GM12878 (cell line): ENCODE results near the gene HAUS1. TPM values are rescaled to one million over a fixed set of nuclear protein-coding genes. Genes with fewer than 3 reads are reported as not detected.
"Not testable (repeated sequence)": the region's sequence is repeated elsewhere in the genome, so short reads cannot be mapped to it uniquely, and the experiment has no call there.

ENCODE experiments used
- ATAC-seq: fragments of 200-7000 bp; cut with Tn5 transposase; 3 replicates; pipeline ENCODE4 v1.9.1; 2020; ENCODE audit warnings: mild to moderate bottlenecking, moderate library complexity
- BruUV-seq: library from RNA; stranded (reverse); fragments of 400-500 nt; replicated peaks from 2 replicates; lab custom pipeline; 2021; lab: Mats Ljungman, UMichigan
- CTCF ChIA-PET: fragments of 300-600 bp; sonication (Branson Sonifier 250); formaldehyde crosslinking; extraction: SDS; loops from one replicate; lab custom pipeline; 2021; ENCODE audit warnings: inconsistent platforms; lab: Yijun Ruan, JAX
- POLR2A ChIA-PET: fragments of 350-600 bp; formaldehyde crosslinking; extraction: SDS; loops from one replicate; lab custom pipeline; 2021; ENCODE audit warnings: inconsistent platforms; lab: Charles Lee
- RAD21 ChIA-PET: fragments of 300-600 bp; sonication (Branson Sonifier 250); formaldehyde crosslinking; loops from one replicate; lab custom pipeline; 2023; ENCODE audit warnings: antibody characterized with exemption; ENCODE audit not compliant: unreplicated experiment; lab: Charles Lee
- SMC1A ChIA-PET: fragments of 300-600 bp; sonication (Branson Sonifier 250); formaldehyde crosslinking; loops from one replicate; lab custom pipeline; 2023; ENCODE audit not compliant: unreplicated experiment, uncharacterized antibody; lab: Charles Lee
- DNase-seq: peaks from one replicate; pipeline ENCODE4 v3.0.0-alpha.2; 2011; ENCODE audit warnings: low read depth, low spot score
- FAIRE-seq: peaks from 3 replicates; lab custom pipeline; 2011; peaks lifted over from hg19 to GRCh38; lab: Jason Lieb, UNC
- H2AFZ ChIP-seq: 2 replicates; pipeline ENCODE4 v1.6.0; 2011; ENCODE audit warnings: low read depth, low read length, control low read depth; ENCODE audit not compliant: control insufficient read depth
- H3K27ac ChIP-seq: 2 replicates; pipeline ENCODE4 v1.5.1; 2011; ENCODE audit warnings: control low read depth; ENCODE audit not compliant: control insufficient read depth, insufficient read depth
- H3K27me3 ChIP-seq, 2 experiments: replicated peaks in 1 of 2; 2 replicates each; pipeline versions ENCODE4 v1.6.0 to v1.6.1; 2011; ENCODE audit warnings: low read length in 1 of 2; ENCODE audit not compliant: control insufficient read depth in 2 of 2, insufficient read depth in 2 of 2
- H3K36me3 ChIP-seq, 2 experiments: 2 replicates each; pipeline ENCODE4 v1.5.1; 2011; ENCODE audit warnings: low read length in 1 of 2; ENCODE audit not compliant: control insufficient read depth in 2 of 2, insufficient read depth in 2 of 2
- H3K4me1 ChIP-seq: 2 replicates; pipeline ENCODE4 v1.6.1; 2011; ENCODE audit warnings: mild to moderate bottlenecking, low read length, moderate library complexity, mixed read lengths; ENCODE audit not compliant: control insufficient read depth, insufficient read depth
- H3K4me2 ChIP-seq: 2 replicates; pipeline ENCODE4 v1.6.0; 2011; ENCODE audit warnings: control low read depth; ENCODE audit not compliant: control insufficient read depth, insufficient read depth
- H3K4me3 ChIP-seq: fragments of 200-600 bp; sonication (generic); 2 replicates; pipeline ENCODE4 v1.5.1; 2016
- H3K79me2 ChIP-seq: 2 replicates; pipeline ENCODE4 v1.6.0; 2011; ENCODE audit warnings: low read length; ENCODE audit not compliant: control insufficient read depth, insufficient read depth
- H3K9ac ChIP-seq: 2 replicates; pipeline ENCODE4 v1.8.0; 2011; ENCODE audit warnings: low read length, control low read depth, mixed read lengths; ENCODE audit not compliant: control insufficient read depth, insufficient read depth
- H3K9me3 ChIP-seq: replicated peaks from 3 replicates; pipeline ENCODE4 v1.5.1; 2011; ENCODE audit warnings: mild to moderate bottlenecking, low read length; ENCODE audit not compliant: control insufficient read depth, insufficient read depth
- H4K20me1 ChIP-seq: 2 replicates; pipeline ENCODE4 v1.6.0; 2011; ENCODE audit not compliant: control insufficient read depth, insufficient read depth
- CREB1 ChIP-seq: IDR thresholded peaks from 2 replicates; pipeline ENCODE4 v1.6.1; 2012; ENCODE audit warnings: low read depth, mild to moderate bottlenecking, inconsistent platforms
- NFIC ChIP-seq: IDR thresholded peaks from 2 replicates; pipeline ENCODE4 v1.6.1; 2012; ENCODE audit warnings: low read depth, mild to moderate bottlenecking, inconsistent platforms, low read length, moderate library complexity
- RAD21 ChIP-seq: IDR thresholded peaks from 2 replicates; pipeline ENCODE4 v1.6.1; 2011; ENCODE audit warnings: mild to moderate bottlenecking, low read depth, low read length, moderate library complexity; ENCODE audit not compliant: insufficient read depth
- ZBTB33 ChIP-seq: fragments of 450-650 bp; IDR thresholded peaks from 2 replicates; pipeline ENCODE4 v1.6.1; 2017; ENCODE audit warnings: mild to moderate bottlenecking
- ZNF207 ChIP-seq: fragments of 450-650 bp; IDR thresholded peaks from 2 replicates; pipeline ENCODE4 v1.6.1; 2014; ENCODE audit warnings: antibody characterized with exemption, mild to moderate bottlenecking, borderline replicate concordance
- WGBS: methylation state at CpG from one replicate; pipeline ENCODE4 v1.1.6; 2016; ENCODE audit warnings: low lambda C conversion rate; ENCODE audit not compliant: insufficient replicate concordance, insufficient coverage; ENCODE audit errors: missing lambda C conversion rate; 5-methylcytosine and 5-hydroxymethylcytosine counted together
- in situ Hi-C: fragments of 300-500 bp; cut with MboI; formaldehyde crosslinking; loops from 9 replicates; pipeline ENCODE4 v1.14.3; 2018; ENCODE audit warnings: mixed read lengths
- intact Hi-C: fragments of 100-400 bp; cut with micrococcal nuclease; formaldehyde crosslinking; loops from one replicate; pipeline ENCODE4 v1.14.2; 2022; ENCODE audit not compliant: unreplicated experiment
- polyA plus RNA-seq, 11 experiments: library from polyadenylated mRNA; depleted of rRNA in 4 of 11; unstranded in 6 of 11; stranded (reverse) in 5 of 11; fragments of >200 nt; fragmentation: Nextera tagmentation in 4 of 11; fragmentation: Illumina TruSeq in 1 of 11; extraction: Ambion mirVana in 4 of 11; extraction: Trizol in 1 of 11; gene quantifications; 1 replicate in 1 of 11; 2 replicates in 10 of 11; pipeline versions ENCODE4 v1.2.1 to v1.2.3, GENCODE V29; 2011 to 2016; ENCODE audit warnings: inconsistent platforms in 2 of 11, missing spikeins in 2 of 11, low read depth in 1 of 11
- total RNA-seq, 4 experiments: library from RNA; depleted of rRNA in 3 of 4; stranded (reverse); fragments of >200 nt in 3 of 4; fragmentation: Illumina TruSeq in 1 of 4; extraction: Trizol in 1 of 4; gene quantifications; 2 replicates each; pipeline versions ENCODE4 v1.2.1 to v1.2.3, GENCODE V29; 2013 to 2021

Gene HAUS1
- total and polyA plus RNA-seq, 10 of the 15 experiments (the other 5 are each of a cell fraction or from before 2014, with no cell fraction given): 41.2 to 182 (median 91.9) TPM

GRCh38 chr18:46163941-46164499 lies 59.8 kb downstream of the HAUS1 start (continued):
- TF ChIP-seq ZBTB33: no peak
- TF ChIP-seq ZNF207: no peak
- no peak for TF ChIP-seq CREB1
- TF ChIP-seq NFIC: no peak
- TF ChIP-seq RAD21: no peak

DNA sequence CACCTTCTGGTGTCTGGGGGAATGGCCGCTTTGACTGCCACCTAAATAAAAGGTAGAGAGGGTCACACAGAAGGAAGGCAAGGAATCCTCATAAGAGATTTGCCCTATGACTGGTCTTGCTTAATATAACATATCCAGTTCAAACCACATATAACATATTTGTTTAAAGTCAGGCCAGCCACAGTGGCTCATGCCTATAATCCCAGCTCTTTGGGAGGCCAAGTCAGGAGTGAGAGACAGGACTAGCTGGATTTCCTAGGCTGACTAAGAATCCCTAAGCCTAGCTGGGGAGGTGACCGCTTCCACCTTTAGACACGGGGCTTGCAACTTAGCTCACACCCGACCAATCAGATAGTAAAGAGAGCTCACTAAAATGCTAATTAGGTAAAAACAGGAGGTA lies 60.3 kb downstream of the HAUS1 start:
- H3K4me2 ChIP-seq, H3K27me3 ChIP-seq, H3K27ac ChIP-seq, H3K9ac ChIP-seq, H3K79me2 ChIP-seq, H3K4me3 ChIP-seq, BruUV-seq, ATAC-seq, H4K20me1 ChIP-seq, H3K9me3 ChIP-seq, H3K36me3 ChIP-seq, FAIRE-seq, DNase-seq, SMC1A ChIA-PET, POLR2A ChIA-PET, H2AFZ ChIP-seq, in situ Hi-C loops, RAD21 ChIA-PET, intact Hi-C loops: not testable (repeated sequence)
- WGBS: 66% methylated on average over 4 of the region's 4 CpGs
- CTCF ChIA-PET: interaction anchor here (1.1 to 2.0 kb wide), 4 partner anchors 9 to 117 kb away, joined by 3 to 11 read pairs (median 4); a partner anchor contains a TSS
- H3K4me1 ChIP-seq: peaks cover 13% of the 10 kb centered on the region
